HL-60 (cell line): ENCODE data around the gene PRRX2.

Experiments used
- POLR2AphosphoS5 ChIP-seq: IDR thresholded peaks from 2 replicates; pipeline ENCODE4 v1.6.1; 2012; ENCODE audit warnings: low read depth
- TF ChIP-seq, protein P1 (sequence below): IDR thresholded peaks from one replicate; pipeline ENCODE4 v1.5.1; 2011; ENCODE audit warnings: low read length, control low read depth, inconsistent platforms; ENCODE audit not compliant: insufficient read depth
- TF ChIP-seq, protein P2 (sequence below): IDR thresholded peaks from 2 replicates; pipeline ENCODE4 v1.6.1; 2012; ENCODE audit warnings: low read depth; ENCODE audit not compliant: insufficient replicate concordance

DNA sequence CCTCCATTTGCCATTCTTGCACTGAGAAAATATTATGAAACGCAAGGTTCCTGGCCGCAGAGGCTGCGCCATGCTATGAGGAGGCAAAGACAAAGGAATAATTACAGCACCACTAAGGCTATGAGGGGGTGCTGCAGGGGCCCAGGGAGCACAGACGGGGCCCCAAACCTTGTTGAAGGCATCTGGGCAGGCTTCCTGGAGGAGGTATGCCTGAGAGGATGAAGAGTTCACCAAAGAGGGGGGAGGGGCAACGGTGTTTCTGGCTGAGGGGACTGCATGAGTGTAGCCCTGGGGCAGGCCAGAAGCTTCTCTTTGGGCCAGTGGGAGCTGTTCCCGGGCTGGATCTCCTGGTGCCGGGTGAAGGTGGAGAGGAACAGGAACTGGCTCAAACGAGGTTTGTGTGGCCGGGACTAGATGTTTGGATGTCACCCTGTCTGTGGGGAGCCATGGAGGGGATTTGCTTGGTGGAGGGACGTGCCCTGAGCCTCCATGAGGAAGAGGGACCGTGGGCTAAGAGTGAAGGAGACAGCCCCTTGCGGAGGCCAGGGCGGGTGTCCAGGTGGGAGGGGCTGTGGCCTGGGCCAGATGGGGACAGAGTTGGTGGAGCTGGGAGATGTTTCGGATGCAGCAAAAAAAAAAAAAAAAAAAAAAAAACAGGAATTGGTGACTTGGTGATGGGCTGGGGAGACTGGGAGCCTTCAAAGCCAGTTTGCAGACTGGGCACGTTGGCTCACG, 59.2 kb downstream of the PRRX2 start:
- TF ChIP-seq, protein P1, sequence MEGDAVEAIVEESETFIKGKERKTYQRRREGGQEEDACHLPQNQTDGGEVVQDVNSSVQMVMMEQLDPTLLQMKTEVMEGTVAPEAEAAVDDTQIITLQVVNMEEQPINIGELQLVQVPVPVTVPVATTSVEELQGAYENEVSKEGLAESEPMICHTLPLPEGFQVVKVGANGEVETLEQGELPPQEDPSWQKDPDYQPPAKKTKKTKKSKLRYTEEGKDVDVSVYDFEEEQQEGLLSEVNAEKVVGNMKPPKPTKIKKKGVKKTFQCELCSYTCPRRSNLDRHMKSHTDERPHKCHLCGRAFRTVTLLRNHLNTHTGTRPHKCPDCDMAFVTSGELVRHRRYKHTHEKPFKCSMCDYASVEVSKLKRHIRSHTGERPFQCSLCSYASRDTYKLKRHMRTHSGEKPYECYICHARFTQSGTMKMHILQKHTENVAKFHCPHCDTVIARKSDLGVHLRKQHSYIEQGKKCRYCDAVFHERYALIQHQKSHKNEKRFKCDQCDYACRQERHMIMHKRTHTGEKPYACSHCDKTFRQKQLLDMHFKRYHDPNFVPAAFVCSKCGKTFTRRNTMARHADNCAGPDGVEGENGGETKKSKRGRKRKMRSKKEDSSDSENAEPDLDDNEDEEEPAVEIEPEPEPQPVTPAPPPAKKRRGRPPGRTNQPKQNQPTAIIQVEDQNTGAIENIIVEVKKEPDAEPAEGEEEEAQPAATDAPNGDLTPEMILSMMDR: no peak
- no peak for TF ChIP-seq POLR2AphosphoS5
- TF ChIP-seq, protein P2, sequence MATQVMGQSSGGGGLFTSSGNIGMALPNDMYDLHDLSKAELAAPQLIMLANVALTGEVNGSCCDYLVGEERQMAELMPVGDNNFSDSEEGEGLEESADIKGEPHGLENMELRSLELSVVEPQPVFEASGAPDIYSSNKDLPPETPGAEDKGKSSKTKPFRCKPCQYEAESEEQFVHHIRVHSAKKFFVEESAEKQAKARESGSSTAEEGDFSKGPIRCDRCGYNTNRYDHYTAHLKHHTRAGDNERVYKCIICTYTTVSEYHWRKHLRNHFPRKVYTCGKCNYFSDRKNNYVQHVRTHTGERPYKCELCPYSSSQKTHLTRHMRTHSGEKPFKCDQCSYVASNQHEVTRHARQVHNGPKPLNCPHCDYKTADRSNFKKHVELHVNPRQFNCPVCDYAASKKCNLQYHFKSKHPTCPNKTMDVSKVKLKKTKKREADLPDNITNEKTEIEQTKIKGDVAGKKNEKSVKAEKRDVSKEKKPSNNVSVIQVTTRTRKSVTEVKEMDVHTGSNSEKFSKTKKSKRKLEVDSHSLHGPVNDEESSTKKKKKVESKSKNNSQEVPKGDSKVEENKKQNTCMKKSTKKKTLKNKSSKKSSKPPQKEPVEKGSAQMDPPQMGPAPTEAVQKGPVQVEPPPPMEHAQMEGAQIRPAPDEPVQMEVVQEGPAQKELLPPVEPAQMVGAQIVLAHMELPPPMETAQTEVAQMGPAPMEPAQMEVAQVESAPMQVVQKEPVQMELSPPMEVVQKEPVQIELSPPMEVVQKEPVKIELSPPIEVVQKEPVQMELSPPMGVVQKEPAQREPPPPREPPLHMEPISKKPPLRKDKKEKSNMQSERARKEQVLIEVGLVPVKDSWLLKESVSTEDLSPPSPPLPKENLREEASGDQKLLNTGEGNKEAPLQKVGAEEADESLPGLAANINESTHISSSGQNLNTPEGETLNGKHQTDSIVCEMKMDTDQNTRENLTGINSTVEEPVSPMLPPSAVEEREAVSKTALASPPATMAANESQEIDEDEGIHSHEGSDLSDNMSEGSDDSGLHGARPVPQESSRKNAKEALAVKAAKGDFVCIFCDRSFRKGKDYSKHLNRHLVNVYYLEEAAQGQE: no peak
